HS-5 (cell line): ENCODE data around the gene LYSET.
"Not testable (repeated sequence)": the region's sequence is repeated elsewhere in the genome, so short reads cannot be mapped to it uniquely, and the experiment has no call there.

Experiments used
- DNase-seq: peaks from one replicate; pipeline ENCODE4 v3.0.0-alpha.2; 2012; ENCODE audit warnings: low read depth

The LYSET gene

GRCh38 chr14:93223565-93223964 is 38.4 kb downstream of the LYSET start:
- no peak for DNase-seq

- no peak for DNase-seq
Measured at GRCh38 chr14:93228550-93228949, 43.4 kb downstream of the LYSET start.

DNA sequence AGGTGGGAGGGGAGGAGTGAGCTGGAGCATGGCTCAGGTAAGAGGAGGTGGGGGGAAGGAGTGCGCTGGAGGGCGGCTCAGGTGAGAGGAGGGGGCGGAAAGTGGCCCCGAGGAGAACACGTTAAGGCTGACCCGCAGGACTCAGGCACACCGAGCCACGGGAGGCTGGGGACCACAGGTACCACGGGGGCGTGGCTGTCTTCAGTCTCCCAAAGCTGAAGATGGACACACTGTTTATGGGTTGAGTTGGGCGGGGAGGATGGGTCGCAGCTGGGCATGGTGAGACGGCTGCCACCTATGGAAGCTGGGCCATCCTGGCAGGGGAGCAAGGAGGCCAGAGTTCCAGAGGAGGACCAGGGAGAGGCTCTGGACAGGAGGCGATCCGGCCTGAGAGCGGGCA is 45.4 kb downstream of the LYSET start:
- no peak for DNase-seq

GRCh38 chr14:93231129-93231979 is 46.2 kb downstream of the LYSET start:
- no peak for DNase-seq

DNA sequence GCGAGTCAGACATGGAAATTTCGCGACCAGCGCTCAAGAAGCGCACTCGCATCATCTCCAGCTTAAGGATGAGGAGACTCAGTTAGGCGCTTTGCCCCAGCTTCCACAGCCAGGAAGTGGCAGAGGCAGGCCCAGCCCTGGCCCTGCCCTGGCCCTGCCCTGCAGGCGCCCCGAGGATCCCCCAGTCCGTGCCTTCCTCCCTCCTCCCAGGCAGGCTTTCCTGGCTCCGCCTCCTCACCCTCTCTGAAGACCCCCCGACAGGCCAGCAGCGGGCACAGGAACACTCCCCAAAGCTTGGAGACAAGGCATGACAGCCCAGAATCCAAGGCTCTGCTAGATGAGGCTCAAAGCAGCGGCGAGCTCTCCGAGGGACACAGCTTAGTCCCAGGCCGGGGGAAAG is 47.0 kb downstream of the LYSET start:
- DNase-seq = no peak

DNA sequence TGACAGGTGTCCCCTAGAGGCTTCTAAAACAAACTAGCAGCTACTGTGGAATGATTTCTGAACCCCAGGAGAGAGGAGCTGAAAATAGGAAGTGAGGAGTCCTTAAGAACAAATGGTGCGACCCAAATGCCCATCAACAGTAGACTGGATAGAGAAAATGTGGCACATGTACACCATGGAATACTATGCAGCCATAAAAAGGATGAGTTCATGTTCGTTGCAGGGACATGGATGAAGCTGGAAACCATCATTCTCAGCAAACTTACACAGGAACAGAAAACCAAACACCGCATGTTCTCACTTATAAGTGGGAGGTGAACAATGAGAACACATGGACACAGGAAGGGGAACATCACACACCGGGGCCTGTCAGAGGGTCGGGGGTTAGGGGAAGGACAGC is 48.0 kb downstream of the LYSET start:
- not testable (repeated sequence) for DNase-seq

DNA sequence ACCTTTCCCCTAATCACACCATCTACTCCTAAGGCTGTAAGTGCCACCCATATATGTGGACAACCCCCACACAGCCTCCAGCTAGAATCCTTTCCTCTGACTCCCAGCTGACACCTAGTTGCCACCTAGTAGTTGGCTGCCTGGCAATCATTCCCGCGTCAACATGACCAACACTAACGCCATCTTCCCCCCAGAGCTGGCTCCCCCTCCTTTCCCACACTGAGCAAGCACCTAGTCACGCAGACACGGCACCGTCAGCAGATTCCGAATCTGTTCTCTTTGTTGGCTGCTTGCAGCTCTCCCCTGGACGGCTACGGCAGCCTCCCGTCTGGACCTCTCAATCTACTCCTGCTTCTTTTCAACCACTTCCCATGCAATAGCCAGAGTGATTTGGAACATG is 49.7 kb downstream of the LYSET start:
- DNase-seq = peak; percentile 43
